ENCODE measurements around the gene SLC6A12. TPM values are rescaled to one million over a fixed set of nuclear protein-coding genes. Genes with fewer than 3 reads are reported as not detected.

SLC6A12 gene
- total and polyA plus RNA-seq, 2 donors from 2014 or later, result 45.6 to 130 TPM

DNA sequence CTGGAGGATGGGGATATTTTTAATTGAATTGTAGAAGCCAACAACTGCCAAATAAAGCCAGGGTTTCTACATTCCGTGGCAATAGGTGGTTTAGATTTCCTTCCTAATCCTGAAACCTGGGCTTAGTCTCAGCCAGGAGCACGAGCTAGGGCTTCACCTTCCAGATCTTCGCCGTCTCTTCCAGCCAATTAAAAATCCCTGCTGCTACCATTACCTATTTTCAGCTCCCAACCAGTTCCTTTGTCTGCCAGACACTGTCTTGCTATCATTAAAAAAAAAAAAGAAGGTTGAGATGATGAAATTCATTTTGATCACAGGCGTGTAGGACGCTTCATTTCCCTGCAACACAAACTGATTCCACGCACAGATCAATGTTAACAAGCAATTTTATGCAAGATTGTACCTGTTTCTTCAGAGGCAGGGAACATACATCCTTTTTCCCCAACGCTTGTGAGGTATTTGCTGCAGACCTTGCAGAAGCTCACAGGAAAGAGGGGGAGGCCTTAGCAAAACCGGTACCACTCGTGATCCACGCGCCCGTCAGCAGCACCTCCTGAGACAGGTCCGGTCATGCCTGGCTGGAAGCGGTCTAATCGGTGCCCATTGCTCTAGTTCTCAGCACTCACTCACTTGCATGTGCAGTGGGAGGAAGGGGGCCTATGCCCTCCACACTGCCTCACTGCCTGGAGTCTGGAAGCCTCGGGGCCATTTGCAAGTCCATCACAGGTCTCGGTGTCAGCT is 65.1 kb downstream of the SLC6A12 start:
- no peak overlapping the region for H3K27ac ChIP-seq (ENCODE audit: low read depth in 2 of 2, low read length in 2 of 2)
- DNase-seq (peak in 1 of 5 donors; percentile 63), FAIRE-seq (no peak)
- no peak overlapping the region for H3K4me3 ChIP-seq (ENCODE audit: low read length in 3 of 3)
- peaks cover 2 to 29% (median 15%) of the 10 kb centered on the region in 3 donors for H3K4me1 ChIP-seq (ENCODE audit: control insufficient read depth in 2 of 3, insufficient read depth in 2 of 3, low read depth in 1 of 3, low read length in 3 of 3)
- no peaks in the 10 kb centered on the region for H3K9me3 ChIP-seq (ENCODE audit: control insufficient read depth in 2 of 3, insufficient read depth in 1 of 3, low read length in 3 of 3)
- intact Hi-C loops (cut with DNase I), result no loop called here
- TF ChIP-seq, protein P1, sequence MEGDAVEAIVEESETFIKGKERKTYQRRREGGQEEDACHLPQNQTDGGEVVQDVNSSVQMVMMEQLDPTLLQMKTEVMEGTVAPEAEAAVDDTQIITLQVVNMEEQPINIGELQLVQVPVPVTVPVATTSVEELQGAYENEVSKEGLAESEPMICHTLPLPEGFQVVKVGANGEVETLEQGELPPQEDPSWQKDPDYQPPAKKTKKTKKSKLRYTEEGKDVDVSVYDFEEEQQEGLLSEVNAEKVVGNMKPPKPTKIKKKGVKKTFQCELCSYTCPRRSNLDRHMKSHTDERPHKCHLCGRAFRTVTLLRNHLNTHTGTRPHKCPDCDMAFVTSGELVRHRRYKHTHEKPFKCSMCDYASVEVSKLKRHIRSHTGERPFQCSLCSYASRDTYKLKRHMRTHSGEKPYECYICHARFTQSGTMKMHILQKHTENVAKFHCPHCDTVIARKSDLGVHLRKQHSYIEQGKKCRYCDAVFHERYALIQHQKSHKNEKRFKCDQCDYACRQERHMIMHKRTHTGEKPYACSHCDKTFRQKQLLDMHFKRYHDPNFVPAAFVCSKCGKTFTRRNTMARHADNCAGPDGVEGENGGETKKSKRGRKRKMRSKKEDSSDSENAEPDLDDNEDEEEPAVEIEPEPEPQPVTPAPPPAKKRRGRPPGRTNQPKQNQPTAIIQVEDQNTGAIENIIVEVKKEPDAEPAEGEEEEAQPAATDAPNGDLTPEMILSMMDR (IDR thresholded peaks at IDR 0.05; ENCODE audit: borderline replicate concordance, extremely low read depth, insufficient read depth), result no peak
- no peak overlapping the region for H3K9ac ChIP-seq (ENCODE audit: low read length in 3 of 3)
- no peaks in the 10 kb centered on the region for H3K36me3 ChIP-seq (ENCODE audit: control insufficient read depth in 2 of 3, insufficient read depth in 3 of 3, low read length in 3 of 3)
- H3K27me3 ChIP-seq (ENCODE audit: control insufficient read depth, insufficient read depth, low read length), result no peaks in the 10 kb centered on the region

- H3K27ac ChIP-seq (ENCODE audit: low read depth in 2 of 2, low read length in 2 of 2), result no peak overlapping the region
- FAIRE-seq (no peak), DNase-seq (peak in 1 of 5 donors; percentile 25)
- TF ChIP-seq, protein P1 (IDR thresholded peaks at IDR 0.05; ENCODE audit: borderline replicate concordance, extremely low read depth, insufficient read depth), result no peak
- intact Hi-C loops (cut with DNase I), result no loop called here
- H3K9me3 ChIP-seq (ENCODE audit: control insufficient read depth in 2 of 3, insufficient read depth in 1 of 3, low read length in 3 of 3), result no peaks in the 10 kb centered on the region
- peaks cover 2 to 25% (median 14%) of the 10 kb centered on the region in 3 donors for H3K4me1 ChIP-seq (ENCODE audit: control insufficient read depth in 2 of 3, insufficient read depth in 2 of 3, low read depth in 1 of 3, low read length in 3 of 3)
- no peaks in the 10 kb centered on the region for H3K27me3 ChIP-seq (ENCODE audit: control insufficient read depth, insufficient read depth, low read length)
- H3K36me3 ChIP-seq (ENCODE audit: control insufficient read depth in 2 of 3, insufficient read depth in 3 of 3, low read length in 3 of 3), result no peaks in the 10 kb centered on the region
- H3K4me3 ChIP-seq (ENCODE audit: low read length in 3 of 3), result no peak overlapping the region
- no peak overlapping the region for H3K9ac ChIP-seq (ENCODE audit: low read length in 3 of 3)
Observed at GRCh38 chr12:147242-147641, 66.7 kb downstream of the SLC6A12 start.

- Histone ChIP-seq H3K4me1 (ENCODE audit: control insufficient read depth in 2 of 3, insufficient read depth in 2 of 3, low read depth in 1 of 3, low read length in 3 of 3) (peaks cover 2 to 25% (median 17%) of the 10 kb centered on the region in 3 donors), H3K4me3 (ENCODE audit: low read length in 3 of 3) (no peak overlapping the region), H3K27me3 (ENCODE audit: control insufficient read depth, insufficient read depth, low read length) (no peaks in the 10 kb centered on the region), H3K9me3 (ENCODE audit: control insufficient read depth in 2 of 3, insufficient read depth in 1 of 3, low read length in 3 of 3) (no peaks in the 10 kb centered on the region), H3K27ac (ENCODE audit: low read depth in 2 of 2, low read length in 2 of 2) (peak overlapping the region; percentile 82 to 84), H3K36me3 (ENCODE audit: control insufficient read depth in 2 of 3, insufficient read depth in 3 of 3, low read length in 3 of 3) (no peaks in the 10 kb centered on the region), H3K9ac (ENCODE audit: low read length in 3 of 3) (peak overlapping the region in 1 of 3 donors; percentile 26)
- peak in 4 of 5 donors; percentile 70 to 86 (median 77) for DNase-seq
- TF ChIP-seq, protein P1 (IDR thresholded peaks at IDR 0.05; ENCODE audit: borderline replicate concordance, extremely low read depth, insufficient read depth), result no peak
- no peak for FAIRE-seq
- intact Hi-C loops (cut with DNase I), result no loop called here
Observed at GRCh38 chr12:145369-145960, 68.5 kb downstream of the SLC6A12 start.
